Measurements from ENCODE around the gene CELA3B.
"Not testable (repeated sequence)": the region's sequence is repeated elsewhere in the genome, so short reads cannot be mapped to it uniquely, and the experiment has no call there.

Gene CELA3B

GRCh38 chr1:21938732-21939538 is 37.9 kb upstream of the CELA3B start:
- peaks cover 20 to 33% of the 10 kb centered on the region in 2 donors for H3K4me1 Mint-ChIP-seq
- DNase-seq = no peak
- peaks cover 23 to 34% of the 10 kb centered on the region in 2 donors for H3K27me3 Mint-ChIP-seq
- no peaks in the 10 kb centered on the region for H3K9me3 Mint-ChIP-seq
- no peaks in the 10 kb centered on the region for H3K36me3 Mint-ChIP-seq
- H3K27ac Mint-ChIP-seq = no peak overlapping the region
- no peak for ATAC-seq (replicated peaks)
- peak overlapping the region; percentile 43 to 65 for H3K4me3 Mint-ChIP-seq

GRCh38 chr1:21939650-21940374 is 37.0 kb upstream of the CELA3B start:
- H3K27me3 Mint-ChIP-seq = peaks cover 19 to 30% of the 10 kb centered on the region in 2 donors
- no peak overlapping the region for H3K27ac Mint-ChIP-seq
- ATAC-seq (replicated peaks) (peak in 1 of 2 donors; percentile 46), DNase-seq (no peak)
- H3K9me3 Mint-ChIP-seq = no peaks in the 10 kb centered on the region
- H3K36me3 Mint-ChIP-seq = no peaks in the 10 kb centered on the region
- H3K4me1 Mint-ChIP-seq = peaks cover 18 to 30% of the 10 kb centered on the region in 2 donors
- no peak overlapping the region for H3K4me3 Mint-ChIP-seq

GRCh38 chr1:21940492-21940891 is 36.3 kb upstream of the CELA3B start:
- Mint-ChIP-seq H3K27me3 (peaks cover 16 to 27% of the 10 kb centered on the region in 2 donors), H3K36me3 (no peaks in the 10 kb centered on the region), H3K4me1 (peaks cover 16 to 28% of the 10 kb centered on the region in 2 donors), H3K9me3 (no peaks in the 10 kb centered on the region), H3K4me3 (no peak overlapping the region), H3K27ac (no peak overlapping the region)
- ATAC-seq (replicated peaks) (no peak), DNase-seq (no peak)

- no peak overlapping the region for H3K4me3 Mint-ChIP-seq
- ATAC-seq (replicated peaks) = no peak
- peaks cover 12 to 21% of the 10 kb centered on the region in 2 donors for H3K4me1 Mint-ChIP-seq
- DNase-seq = no peak
- H3K9me3 Mint-ChIP-seq = no peaks in the 10 kb centered on the region
- H3K27me3 Mint-ChIP-seq = peaks cover 12 to 19% of the 10 kb centered on the region in 2 donors
- H3K27ac Mint-ChIP-seq = no peak overlapping the region
- no peaks in the 10 kb centered on the region for H3K36me3 Mint-ChIP-seq
These were observed 35.5 kb upstream of the CELA3B start for GRCh38 chr1:21941370-21941769.

- H3K27ac Mint-ChIP-seq = no peak overlapping the region
- H3K27me3 Mint-ChIP-seq = peaks cover 11 to 16% of the 10 kb centered on the region in 2 donors
- no peak for ATAC-seq (replicated peaks)
- H3K9me3 Mint-ChIP-seq = no peaks in the 10 kb centered on the region
- H3K4me3 Mint-ChIP-seq = no peak overlapping the region
- no peaks in the 10 kb centered on the region for H3K36me3 Mint-ChIP-seq
- DNase-seq = no peak
- H3K4me1 Mint-ChIP-seq = peaks cover 12 to 17% of the 10 kb centered on the region in 2 donors
These were observed 34.4 kb upstream of the CELA3B start for GRCh38 chr1:21942464-21942863.

- H3K27me3 Mint-ChIP-seq; H3K36me3 Mint-ChIP-seq; ATAC-seq (replicated peaks); H3K4me3 Mint-ChIP-seq; H3K9me3 Mint-ChIP-seq; DNase-seq: not testable (repeated sequence)
- Mint-ChIP-seq H3K4me1 (peaks cover 8 to 11% of the 10 kb centered on the region in 2 donors), H3K27ac (peak overlapping the region; percentile 31)
These were observed 33.7 kb upstream of the CELA3B start for GRCh38 chr1:21942959-21943640.

- H3K27me3 Mint-ChIP-seq = no peaks in the 10 kb centered on the region
- no peaks in the 10 kb centered on the region for H3K36me3 Mint-ChIP-seq
- DNase-seq = no peak
- H3K4me1 Mint-ChIP-seq = peaks cover 0 to 2% of the 10 kb centered on the region in 2 donors
- H3K27ac Mint-ChIP-seq = no peak overlapping the region
- H3K4me3 Mint-ChIP-seq = no peak overlapping the region
- no peak for ATAC-seq (replicated peaks)
- H3K9me3 Mint-ChIP-seq = no peaks in the 10 kb centered on the region
These were observed 32.1 kb upstream of the CELA3B start for GRCh38 chr1:21944733-21945073.

GRCh38 chr1:21946836-21947587 is 29.8 kb upstream of the CELA3B start:
- Mint-ChIP-seq H3K4me3 (no peak overlapping the region), H3K4me1 (no peaks in the 10 kb centered on the region), H3K36me3 (no peaks in the 10 kb centered on the region), H3K27ac (no peak overlapping the region), H3K9me3 (no peaks in the 10 kb centered on the region), H3K27me3 (no peaks in the 10 kb centered on the region)
- ATAC-seq (replicated peaks) = no peak
- DNase-seq = no peak

GRCh38 chr1:21950734-21951133 is 26.1 kb upstream of the CELA3B start:
- Mint-ChIP-seq H3K27ac (no peak overlapping the region), H3K4me3 (no peak overlapping the region), H3K4me1 (no peaks in the 10 kb centered on the region), H3K9me3 (no peaks in the 10 kb centered on the region), H3K36me3 (no peaks in the 10 kb centered on the region), H3K27me3 (no peaks in the 10 kb centered on the region)
- DNase-seq (no peak), ATAC-seq (replicated peaks) (no peak)

- no peaks in the 10 kb centered on the region for H3K4me1 Mint-ChIP-seq
- H3K27me3 Mint-ChIP-seq = no peaks in the 10 kb centered on the region
- ATAC-seq (replicated peaks) = no peak
- H3K36me3 Mint-ChIP-seq = no peaks in the 10 kb centered on the region
- H3K4me3 Mint-ChIP-seq = no peak overlapping the region
- DNase-seq = no peak
- H3K27ac Mint-ChIP-seq = no peak overlapping the region
- H3K9me3 Mint-ChIP-seq = no peaks in the 10 kb centered on the region
These were observed 25.5 kb upstream of the CELA3B start for GRCh38 chr1:21951226-21951870.

GRCh38 chr1:21952786-21953520 is 23.9 kb upstream of the CELA3B start:
- Mint-ChIP-seq H3K4me1 (peaks cover 3 to 14% of the 10 kb centered on the region in 2 donors), H3K4me3 (no peak overlapping the region), H3K36me3 (no peaks in the 10 kb centered on the region), H3K27me3 (peaks cover 5 to 13% of the 10 kb centered on the region in 2 donors), H3K27ac (no peak overlapping the region), H3K9me3 (no peaks in the 10 kb centered on the region)
- no peak for ATAC-seq (replicated peaks)
- no peak for DNase-seq

GRCh38 chr1:21955058-21955457 is 21.8 kb upstream of the CELA3B start:
- Mint-ChIP-seq H3K27ac (no peak overlapping the region), H3K9me3 (no peaks in the 10 kb centered on the region), H3K27me3 (peaks cover 11 to 26% of the 10 kb centered on the region in 2 donors), H3K4me3 (no peak overlapping the region), H3K36me3 (no peaks in the 10 kb centered on the region), H3K4me1 (peaks cover 3 to 21% of the 10 kb centered on the region in 2 donors)
- ATAC-seq (replicated peaks) = no peak
- DNase-seq = no peak

Measured in stimulated activated naive B cell treated with anti-CD40 and anti-IgM and Interleukin-4, amounts not matched to agents 10 μg/mL and 1 μg/mL and 100 μg/mL, for 72 hours (primary cell).